HL-60 (cell line): ENCODE data around the gene BFSP2.

Experiments
- CTCF ChIP-seq: IDR thresholded peaks from one replicate; pipeline ENCODE4 v1.5.1; 2011; ENCODE audit warnings: low read length, control low read depth, inconsistent platforms; ENCODE audit not compliant: insufficient read depth
- GABPA ChIP-seq: IDR thresholded peaks from 2 replicates; pipeline ENCODE4 v1.6.1; 2012; ENCODE audit warnings: low read depth
- POLR2AphosphoS5 ChIP-seq: IDR thresholded peaks from 2 replicates; pipeline ENCODE4 v1.6.1; 2012; ENCODE audit warnings: low read depth
- REST ChIP-seq: IDR thresholded peaks from 2 replicates; pipeline ENCODE4 v1.6.1; 2012; ENCODE audit warnings: low read depth; ENCODE audit not compliant: insufficient replicate concordance

- TF ChIP-seq CTCF (no peak), POLR2AphosphoS5 (no peak), GABPA (no peak), REST (no peak)
Measured at GRCh38 chr3:133364704-133365103, 35.2 kb upstream of the BFSP2 start.
